Activated naive CD8-positive, alpha-beta T cell treated with anti-CD3 and anti-CD28 coated beads, Interleukin-2, amount 50 U/mL, for 16 hours (primary cell): ENCODE data around the gene CRYBG1.

Source experiments
- DNase-seq: peaks from one replicate; pipeline ENCODE4 v3.0.0-alpha.2; 2020; ENCODE audit warnings: low read depth, low spot score

CRYBG1 gene

GRCh38 chr6:106360410-106360988 lies at the start of gene CRYBG1:
Gene CRYBG1 (plus strand): TSS chr6:106360717. CDS start chr6:106360909, 192 bp downstream.
- peak; percentile 6 for DNase-seq

GRCh38 chr6:106315765-106316374 lies 44.6 kb upstream of the CRYBG1 start:
- DNase-seq, result no peak

GRCh38 chr6:106316375-106316766 lies 44.1 kb upstream of the CRYBG1 start:
- no peak for DNase-seq

- no peak for DNase-seq
Observed at GRCh38 chr6:106318061-106318460, 42.5 kb upstream of the CRYBG1 start.

- no peak for DNase-seq
Observed at GRCh38 chr6:106318851-106319250, 41.7 kb upstream of the CRYBG1 start.

- DNase-seq, result no peak
Observed at GRCh38 chr6:106321940-106322339, 38.6 kb upstream of the CRYBG1 start.

- no peak for DNase-seq
Observed at GRCh38 chr6:106324726-106325335, 35.7 kb upstream of the CRYBG1 start.

GRCh38 chr6:106325336-106326178 lies 35.0 kb upstream of the CRYBG1 start, which contains the start of gene ATG5:
Gene ATG5 (minus strand): TSS chr6:106325760. CDS start chr6:106316208, 9,552 bp downstream.
- peak; percentile 99 for DNase-seq

- no peak for DNase-seq
Observed at GRCh38 chr6:106334646-106335448, 25.7 kb upstream of the CRYBG1 start.

- no peak for DNase-seq
Observed at GRCh38 chr6:106339334-106340029, 21.0 kb upstream of the CRYBG1 start.

- DNase-seq, result no peak
Observed at GRCh38 chr6:106347219-106347618, 13.3 kb upstream of the CRYBG1 start.

- DNase-seq, result no peak
Observed at GRCh38 chr6:106356378-106356777, 4.1 kb upstream of the CRYBG1 start.

GRCh38 chr6:106359959-106360409 lies 533 bp upstream of the CRYBG1 start:
- no peak for DNase-seq

GRCh38 chr6:106360989-106361430 lies 493 bp downstream of the CRYBG1 start:
- no peak for DNase-seq

- no peak for DNase-seq
Observed at GRCh38 chr6:106363401-106364138, 3.1 kb downstream of the CRYBG1 start.

GRCh38 chr6:106369739-106370138 lies 9.2 kb downstream of the CRYBG1 start:
- DNase-seq, result no peak

- no peak for DNase-seq
Observed at GRCh38 chr6:106370639-106371038, 10.1 kb downstream of the CRYBG1 start.

- no peak for DNase-seq
Observed at GRCh38 chr6:106372838-106373501, 12.5 kb downstream of the CRYBG1 start.

- DNase-seq, result no peak
Observed at GRCh38 chr6:106373502-106374239, 13.2 kb downstream of the CRYBG1 start.
